Embryonic facial prominence (tissue), 1 donor: Measurements from ENCODE around the gene SRRM2.

Experiments used
- DNase-seq: peaks from one replicate; pipeline ENCODE4 v3.0.0-alpha.2; 2016; ENCODE audit errors: extremely low spot score

SRRM2 gene

GRCh38 chr16:2752035-2752849 lies at the start of gene SRRM2:
SRRM2 (plus strand) TSS chr16:2752638; CDS start chr16:2756365, 3,727 bp downstream.
- DNase-seq = peak; percentile 91

- no peak for DNase-seq
Measured at GRCh38 chr16:2702871-2703745, 49.3 kb upstream of the SRRM2 start.

DNA sequence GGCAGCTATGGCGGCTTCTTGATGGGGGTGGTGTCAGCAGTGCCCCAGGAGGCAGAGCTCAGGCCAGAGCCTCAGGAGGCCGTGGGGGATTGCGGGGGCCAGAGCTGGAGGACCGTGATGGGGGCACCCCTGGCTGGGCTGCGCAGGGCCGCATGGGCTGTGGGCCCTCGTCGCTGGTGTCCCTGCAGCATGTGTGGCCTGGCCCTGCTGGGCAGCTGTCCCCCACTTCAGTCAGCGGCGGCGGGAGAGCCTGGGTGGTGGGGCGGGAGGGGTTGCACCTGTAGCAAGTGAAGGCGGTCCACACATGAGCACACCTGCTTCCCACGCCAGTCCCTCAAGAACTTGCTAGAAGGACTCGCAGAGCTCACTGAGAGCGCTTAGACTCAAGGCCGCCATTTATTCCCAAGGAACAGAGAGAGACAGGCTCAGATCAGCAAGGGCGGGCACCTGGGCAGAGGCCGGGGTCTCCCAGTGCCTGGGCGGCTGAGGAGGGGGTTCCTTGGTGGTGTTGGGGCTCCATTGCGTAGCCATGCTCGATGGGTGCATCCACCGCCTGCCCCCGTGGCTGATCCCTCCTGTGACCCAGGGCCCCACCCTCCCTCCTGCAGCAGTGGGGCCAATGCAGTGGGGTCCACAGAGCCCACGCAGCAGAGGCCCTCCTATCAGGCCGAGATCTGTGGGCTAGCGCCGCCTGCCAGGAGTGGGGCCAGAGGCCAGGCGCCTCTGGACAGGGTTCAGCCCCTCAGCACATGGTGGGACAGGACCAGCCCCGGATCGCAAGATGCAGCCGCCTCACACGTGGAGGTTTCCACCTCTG lies 48.1 kb upstream of the SRRM2 start:
- DNase-seq = no peak

GRCh38 chr16:2704983-2705275 lies 47.5 kb upstream of the SRRM2 start:
- DNase-seq = no peak

DNA sequence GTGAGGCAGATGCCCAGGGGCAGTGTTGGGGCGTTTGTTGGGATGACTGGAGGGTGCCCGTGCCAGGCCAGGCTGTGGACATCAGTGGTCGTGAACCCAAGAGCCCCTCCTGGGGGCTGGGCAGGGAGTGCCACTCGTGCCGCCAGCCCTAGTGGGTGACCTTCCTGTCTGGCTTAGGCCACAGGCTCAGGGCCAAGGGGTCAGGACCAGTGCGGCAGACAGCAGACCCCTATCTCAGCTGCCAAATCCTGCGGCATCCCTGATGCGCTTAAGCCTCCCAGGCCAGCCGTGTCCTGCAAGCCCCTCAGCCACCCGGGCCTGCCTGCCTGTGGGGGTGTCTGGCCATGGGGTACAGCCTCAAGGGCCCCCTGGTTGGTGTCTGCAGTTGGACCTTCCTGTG lies 47.1 kb upstream of the SRRM2 start:
- no peak for DNase-seq

- DNase-seq = no peak
Measured at GRCh38 chr16:2706085-2706484, 46.4 kb upstream of the SRRM2 start.

DNA sequence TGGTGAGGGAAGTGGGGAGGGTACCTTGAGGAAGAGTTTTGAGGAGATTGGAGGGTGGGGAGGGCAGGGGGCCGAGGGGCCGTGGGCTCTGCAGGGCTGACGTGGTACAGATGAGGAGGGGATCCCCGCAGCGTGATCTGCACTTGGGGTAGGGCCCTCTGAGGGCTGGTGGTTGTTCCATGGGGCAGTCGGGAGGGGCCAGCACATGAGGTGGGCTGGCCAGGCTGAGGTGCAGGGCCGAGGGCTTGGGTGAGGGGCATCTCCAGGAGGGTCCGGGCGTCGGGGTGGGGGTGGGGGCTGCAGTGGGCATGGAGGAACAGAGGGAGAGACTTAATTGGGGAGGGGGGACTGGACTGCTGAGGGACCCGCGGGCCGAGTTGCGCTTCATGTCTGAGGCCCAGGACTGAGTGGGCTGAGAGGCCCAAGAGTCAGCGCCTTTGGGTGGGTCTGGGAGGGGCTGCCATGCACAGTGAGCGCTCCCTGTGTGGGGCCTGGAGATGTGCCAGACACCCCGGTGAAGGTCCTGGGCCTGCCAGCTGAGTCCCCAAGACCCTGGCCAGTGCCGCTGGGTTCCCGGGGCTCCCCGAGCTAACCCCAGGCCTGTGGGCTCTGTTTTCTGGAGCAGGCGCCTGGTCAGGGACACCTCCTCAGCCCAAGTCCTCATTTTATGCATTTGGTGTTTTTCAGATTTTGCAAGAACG lies 45.7 kb upstream of the SRRM2 start:
- DNase-seq = no peak

GRCh38 chr16:2707368-2708289 lies 44.8 kb upstream of the SRRM2 start:
- DNase-seq = no peak

DNA sequence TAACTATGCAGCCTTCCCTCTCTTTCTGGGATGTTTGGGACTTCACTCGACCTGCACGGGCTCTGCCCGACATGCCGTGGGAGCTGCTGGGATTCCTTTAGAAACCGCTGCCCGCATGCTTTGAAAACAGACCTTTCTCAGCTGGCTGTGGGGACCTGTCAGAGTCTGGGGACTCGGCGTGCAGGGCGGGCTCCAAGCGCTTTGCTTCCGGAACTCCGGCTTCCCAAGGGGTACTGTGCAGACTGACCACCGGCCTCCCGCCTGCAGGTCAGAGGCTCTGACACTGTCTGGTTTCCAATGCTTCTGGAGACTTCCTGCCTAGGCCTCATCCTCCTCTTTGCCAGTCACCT lies 44.2 kb upstream of the SRRM2 start:
- DNase-seq = no peak

DNA sequence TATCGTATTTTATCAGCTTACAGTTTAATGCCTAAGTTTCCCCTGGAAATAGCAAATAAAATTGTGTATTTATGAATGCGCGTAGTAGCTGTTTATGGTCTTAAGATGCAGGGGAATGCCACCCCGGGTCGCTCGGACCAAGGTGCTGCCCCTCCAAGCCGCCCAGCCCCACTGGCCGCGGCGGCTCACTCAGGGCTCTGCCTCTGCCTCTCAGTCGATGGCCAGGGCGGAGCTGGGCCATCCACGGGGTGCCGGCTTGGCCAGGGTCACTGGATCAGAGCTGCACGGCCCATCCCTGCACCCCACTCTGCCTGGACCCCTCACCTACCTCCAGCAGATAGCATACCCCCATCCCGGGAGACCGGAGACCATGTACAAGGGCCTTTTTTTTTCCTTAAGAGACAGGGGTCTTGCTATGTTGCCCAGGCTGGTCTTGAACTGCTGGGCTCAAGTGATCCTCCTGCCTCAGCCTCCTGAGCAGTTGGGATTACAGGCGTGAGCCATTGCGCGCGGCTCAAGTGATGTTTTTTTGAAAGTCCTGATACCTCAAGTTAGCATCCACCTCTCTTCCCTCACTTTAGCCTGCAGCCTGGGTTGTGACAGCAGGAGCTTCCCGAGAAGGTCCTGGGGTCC lies 43.4 kb upstream of the SRRM2 start:
- no peak for DNase-seq

GRCh38 chr16:2709588-2709984 lies 42.9 kb upstream of the SRRM2 start:
- no peak for DNase-seq

DNA sequence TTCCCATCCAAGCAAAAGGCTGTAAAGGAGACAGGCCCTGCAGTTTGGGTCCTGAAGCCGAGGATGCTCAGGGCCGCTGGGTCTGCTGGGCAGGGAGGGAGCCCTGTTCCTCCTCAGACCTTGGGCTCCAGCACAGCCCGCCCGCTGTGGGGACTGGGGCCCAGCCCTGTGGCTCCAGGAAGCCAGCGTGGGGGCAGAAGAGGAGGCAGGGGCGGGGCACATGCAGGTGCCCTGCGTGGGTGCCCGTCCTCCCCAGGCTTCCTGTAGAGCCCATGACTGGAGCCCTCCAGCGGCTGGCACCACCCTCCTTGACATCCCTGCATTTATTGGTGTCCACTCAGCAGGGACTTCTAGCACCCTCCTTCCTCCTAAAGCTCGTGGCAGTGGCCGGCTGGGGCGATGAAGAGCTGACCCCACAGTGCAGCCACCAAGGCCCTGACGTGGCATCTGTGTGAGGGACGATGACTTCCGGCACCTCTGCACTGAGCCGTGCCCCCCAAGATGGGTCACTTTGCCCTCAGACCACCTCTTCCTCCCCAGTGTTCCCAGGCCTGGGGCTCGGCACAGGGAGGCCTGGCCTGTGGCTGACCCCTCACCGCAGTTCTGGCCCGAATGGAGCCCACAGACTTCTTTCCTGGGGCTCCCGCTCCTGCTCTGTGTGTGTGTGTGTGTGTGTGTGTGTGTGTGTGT lies 42.3 kb upstream of the SRRM2 start:
- DNase-seq = no peak

DNA sequence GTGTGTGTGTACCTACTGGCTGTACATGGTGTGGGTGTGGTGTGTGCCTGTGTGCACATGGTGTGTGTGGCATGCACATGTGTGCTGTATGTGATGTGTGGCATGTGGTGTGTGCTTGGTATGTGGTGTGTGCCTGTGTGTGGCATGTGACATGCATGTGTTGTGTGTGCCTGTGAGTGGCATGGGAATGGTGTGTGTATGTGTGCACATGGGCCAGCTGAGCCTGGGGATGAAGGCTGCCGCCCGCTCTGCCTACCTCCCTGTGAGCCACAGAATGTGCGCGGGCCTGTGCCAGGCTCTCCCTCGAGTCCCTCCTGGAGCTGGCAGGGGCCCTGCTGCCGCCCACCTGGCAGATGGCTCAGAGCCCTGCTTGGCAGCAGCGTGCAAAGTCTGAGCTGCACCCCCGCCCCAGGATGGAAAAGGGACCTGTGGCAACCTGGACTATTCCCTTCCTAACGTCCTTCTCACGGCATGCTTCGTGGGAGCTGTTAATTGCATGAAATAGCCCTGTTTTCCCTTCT lies 41.7 kb upstream of the SRRM2 start:
- no peak for DNase-seq

DNA sequence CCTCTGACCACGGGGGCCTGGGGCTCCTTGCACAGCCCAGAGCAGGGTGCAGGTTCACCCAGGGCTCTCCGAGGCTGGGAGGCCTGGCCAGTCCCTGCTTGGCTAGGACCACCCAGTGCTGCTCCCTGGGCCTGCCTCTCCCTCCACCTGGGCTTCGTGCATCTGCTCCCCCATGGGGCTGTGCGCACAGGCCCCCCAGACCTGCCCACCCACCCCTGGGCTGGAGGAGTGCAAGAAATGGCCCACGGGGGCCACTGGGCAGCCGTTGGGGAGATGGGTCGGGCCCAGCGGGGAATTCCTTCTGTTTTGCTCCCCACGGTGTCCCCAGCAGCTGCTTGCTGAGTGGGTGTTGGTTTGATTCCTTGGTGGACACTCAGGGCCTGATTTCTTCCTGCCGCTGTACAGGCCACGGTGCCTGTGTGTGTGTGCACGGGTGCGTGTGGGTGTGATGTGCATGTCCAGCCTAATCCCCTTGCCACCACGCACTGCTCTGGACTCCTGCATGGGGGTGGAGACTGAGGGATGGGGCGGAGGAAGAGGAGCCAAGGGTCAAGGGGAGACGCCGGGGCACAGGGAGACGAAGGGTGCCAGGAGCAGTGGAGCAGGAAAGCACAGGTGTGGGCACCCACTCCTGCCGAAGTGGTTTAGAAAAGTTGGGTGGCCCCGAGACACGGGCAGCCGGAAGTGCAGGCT lies 40.9 kb upstream of the SRRM2 start:
- no peak for DNase-seq

DNA sequence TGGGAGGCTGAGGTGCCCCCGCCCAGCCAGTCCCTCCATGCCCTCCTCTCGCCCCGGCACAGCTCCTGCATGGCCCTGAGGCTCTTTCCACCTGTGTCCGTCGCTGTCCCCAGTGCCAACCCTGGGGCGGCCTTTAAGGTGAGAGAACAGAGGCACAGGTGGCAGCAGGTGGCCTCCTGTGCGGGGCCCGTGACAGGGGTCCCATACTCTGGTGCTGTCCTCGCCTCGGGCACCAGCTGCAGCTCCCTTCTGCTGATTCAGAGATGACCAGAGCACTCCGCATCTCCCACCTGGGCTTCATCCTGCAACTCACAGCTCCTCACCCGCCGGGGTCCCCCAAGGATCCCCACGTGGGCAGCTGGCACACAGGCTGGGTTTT lies 40.4 kb upstream of the SRRM2 start:
- no peak for DNase-seq

DNA sequence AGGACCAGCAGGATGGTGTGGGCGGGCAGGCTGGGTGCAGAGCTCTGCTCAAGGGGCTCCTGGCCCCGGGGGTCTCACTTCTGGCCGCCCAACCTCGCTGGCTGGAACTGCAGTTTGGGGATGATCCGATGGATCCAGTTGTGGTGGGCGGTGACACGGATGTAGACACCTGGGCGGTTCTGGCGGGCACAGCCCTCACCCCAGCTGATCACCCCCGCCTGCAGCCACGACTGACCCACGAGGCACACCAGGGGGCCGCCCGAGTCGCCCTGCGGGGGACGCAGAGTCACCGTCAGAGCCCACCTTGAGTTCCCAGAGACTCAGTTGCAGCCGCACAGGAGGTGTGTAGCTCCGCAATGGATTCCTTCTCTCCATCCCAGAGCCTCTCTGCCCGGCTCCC lies 39.9 kb upstream of the SRRM2 start:
- no peak for DNase-seq

- no peak for DNase-seq
Measured at GRCh38 chr16:2713523-2713922, 38.9 kb upstream of the SRRM2 start.

- no peak for DNase-seq
Measured at GRCh38 chr16:2713985-2714774, 38.3 kb upstream of the SRRM2 start.
